ENCODE measurements around the gene SLC12A9. TPM values are rescaled to one million over a fixed set of nuclear protein-coding genes. Genes with fewer than 3 reads are reported as not detected.

The SLC12A9 gene
- total RNA-seq, 1 donor from 2014 or later, result 30.5 TPM

DNA sequence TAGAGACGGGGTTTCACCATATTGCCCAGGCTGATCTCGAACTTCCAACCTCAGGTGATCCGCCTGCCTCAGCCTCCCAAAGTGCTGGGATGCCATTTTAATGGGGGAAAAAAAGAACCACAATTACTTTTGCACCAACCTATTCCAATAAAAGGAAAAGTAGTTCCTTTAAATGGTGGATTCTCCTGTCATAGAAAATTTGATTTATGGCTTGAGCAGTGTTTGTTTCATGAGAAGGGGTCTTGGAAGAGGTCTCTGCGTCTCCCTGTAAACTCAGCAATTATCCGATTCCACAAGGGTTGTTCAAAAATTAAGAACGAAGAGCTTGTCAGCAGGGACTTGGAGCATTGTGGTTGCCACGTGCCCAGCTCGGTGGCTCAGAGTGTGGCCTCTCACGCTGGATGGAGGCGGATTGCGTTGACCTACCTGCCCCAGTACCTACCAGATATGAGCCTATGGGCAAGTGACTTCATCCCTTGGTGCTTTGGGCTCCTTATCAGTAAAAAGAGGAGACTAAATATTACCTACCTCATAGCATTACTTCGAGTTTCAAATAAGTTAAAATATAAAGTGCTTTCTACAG is 11.8 kb downstream of the SLC12A9 start:
- no peak overlapping the region for H3K4me3 ChIP-seq (ENCODE audit: insufficient read depth, low read depth, low read length)
- peaks cover 2% of the 10 kb centered on the region for H3K4me1 Mint-ChIP-seq (ENCODE audit: low read depth, unreplicated experiment)

DNA sequence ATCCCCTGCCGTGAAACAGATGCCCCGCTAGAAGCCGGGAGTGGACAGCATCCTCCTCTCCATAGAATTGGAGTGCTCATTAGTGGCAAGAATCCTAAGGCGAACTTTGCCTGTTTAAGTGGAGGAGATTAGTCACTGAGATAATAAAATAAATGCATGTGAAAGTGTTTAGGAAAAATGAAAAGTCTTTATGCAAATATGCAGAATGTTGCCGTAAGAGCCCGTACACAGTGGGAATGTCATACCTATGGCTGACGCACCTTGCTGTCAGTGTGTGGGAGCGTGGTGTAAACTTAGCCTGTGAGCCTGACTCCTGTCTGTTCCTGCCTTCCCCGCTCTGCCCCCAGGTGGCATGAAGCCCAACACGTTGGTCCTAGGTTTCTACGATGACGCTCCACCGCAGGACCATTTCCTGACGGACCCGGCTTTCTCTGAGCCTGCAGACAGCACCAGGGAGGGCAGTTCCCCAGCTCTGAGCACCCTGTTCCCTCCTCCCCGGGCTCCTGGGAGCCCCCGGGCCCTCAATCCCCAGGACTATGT is 12.9 kb downstream of the SLC12A9 start:
- no peaks in the 10 kb centered on the region for H3K9me3 ChIP-seq (ENCODE audit: insufficient read depth, low read depth, low read length)
- Mint-ChIP-seq H3K27ac (ENCODE audit: unreplicated experiment) (no peak overlapping the region), H3K36me3 (ENCODE audit: low read depth, unreplicated experiment) (peaks cover 20% of the 10 kb centered on the region), H3K4me1 (ENCODE audit: low read depth, unreplicated experiment) (peaks cover 4% of the 10 kb centered on the region), H3K9me3 (ENCODE audit: unreplicated experiment) (no peaks in the 10 kb centered on the region), H3K27me3 (ENCODE audit: low read depth, unreplicated experiment) (no peaks in the 10 kb centered on the region), H3K4me3 (ENCODE audit: unreplicated experiment) (peak overlapping the region; percentile 40)
- TF ChIP-seq EZH2 (IDR thresholded peaks at IDR 0.05; ENCODE audit: insufficient read depth, low read length), result no peak
- TF ChIP-seq, protein P1, sequence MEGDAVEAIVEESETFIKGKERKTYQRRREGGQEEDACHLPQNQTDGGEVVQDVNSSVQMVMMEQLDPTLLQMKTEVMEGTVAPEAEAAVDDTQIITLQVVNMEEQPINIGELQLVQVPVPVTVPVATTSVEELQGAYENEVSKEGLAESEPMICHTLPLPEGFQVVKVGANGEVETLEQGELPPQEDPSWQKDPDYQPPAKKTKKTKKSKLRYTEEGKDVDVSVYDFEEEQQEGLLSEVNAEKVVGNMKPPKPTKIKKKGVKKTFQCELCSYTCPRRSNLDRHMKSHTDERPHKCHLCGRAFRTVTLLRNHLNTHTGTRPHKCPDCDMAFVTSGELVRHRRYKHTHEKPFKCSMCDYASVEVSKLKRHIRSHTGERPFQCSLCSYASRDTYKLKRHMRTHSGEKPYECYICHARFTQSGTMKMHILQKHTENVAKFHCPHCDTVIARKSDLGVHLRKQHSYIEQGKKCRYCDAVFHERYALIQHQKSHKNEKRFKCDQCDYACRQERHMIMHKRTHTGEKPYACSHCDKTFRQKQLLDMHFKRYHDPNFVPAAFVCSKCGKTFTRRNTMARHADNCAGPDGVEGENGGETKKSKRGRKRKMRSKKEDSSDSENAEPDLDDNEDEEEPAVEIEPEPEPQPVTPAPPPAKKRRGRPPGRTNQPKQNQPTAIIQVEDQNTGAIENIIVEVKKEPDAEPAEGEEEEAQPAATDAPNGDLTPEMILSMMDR (IDR thresholded peaks at IDR 0.05; ENCODE audit: insufficient read depth, low read depth, low read length), result no peak
- peaks cover 4% of the 10 kb centered on the region for H3K36me3 ChIP-seq (ENCODE audit: insufficient read depth, low read length)
- H3K27ac ChIP-seq (ENCODE audit: low read depth, low read length), result peak overlapping the region; percentile 60
- DNase-seq (ENCODE audit: low read depth), result peak; percentile 79
- H2AFZ ChIP-seq (ENCODE audit: low read depth, low read length), result no peak overlapping the region
- peaks cover 4% of the 10 kb centered on the region for H4K20me1 ChIP-seq (ENCODE audit: insufficient read depth, low read length)
- H3K4me2 ChIP-seq (ENCODE audit: low read length), result peak overlapping the region; percentile 48
- H3K4me1 ChIP-seq (ENCODE audit: insufficient read depth, low read length), result peaks cover 36% of the 10 kb centered on the region
- FAIRE-seq, result no peak
- no peak overlapping the region for H3K4me3 ChIP-seq (ENCODE audit: insufficient read depth, low read depth, low read length)
- H3K79me2 ChIP-seq (ENCODE audit: insufficient read depth, low read length), result peaks cover 37% of the 10 kb centered on the region
- H3K27me3 ChIP-seq (ENCODE audit: insufficient read depth, low read length), result no peaks in the 10 kb centered on the region
- peak overlapping the region; percentile 29 for H3K9ac ChIP-seq (ENCODE audit: low read length)

More for the DNA sequence above, 11.8 kb downstream of the SLC12A9 start:
- peaks cover 36% of the 10 kb centered on the region for H3K4me1 ChIP-seq (ENCODE audit: insufficient read depth, low read length)
- H2AFZ ChIP-seq (ENCODE audit: low read depth, low read length), result no peak overlapping the region
- no peak overlapping the region for H3K4me3 Mint-ChIP-seq (ENCODE audit: unreplicated experiment)
- no peak overlapping the region for H3K9ac ChIP-seq (ENCODE audit: low read length)
- peaks cover 5% of the 10 kb centered on the region for H3K36me3 ChIP-seq (ENCODE audit: insufficient read depth, low read length)
- no peak overlapping the region for H3K27ac ChIP-seq (ENCODE audit: low read depth, low read length)
- no peaks in the 10 kb centered on the region for H3K9me3 ChIP-seq (ENCODE audit: insufficient read depth, low read depth, low read length)
- H3K27ac Mint-ChIP-seq (ENCODE audit: unreplicated experiment), result no peak overlapping the region
- H3K36me3 Mint-ChIP-seq (ENCODE audit: low read depth, unreplicated experiment), result peaks cover 28% of the 10 kb centered on the region
- H3K27me3 Mint-ChIP-seq (ENCODE audit: low read depth, unreplicated experiment), result no peaks in the 10 kb centered on the region
- FAIRE-seq (no peak), DNase-seq (ENCODE audit: low read depth) (no peak)
- H3K27me3 ChIP-seq (ENCODE audit: insufficient read depth, low read length), result no peaks in the 10 kb centered on the region
- H3K4me2 ChIP-seq (ENCODE audit: low read length), result no peak overlapping the region
- TF ChIP-seq, protein P1 (IDR thresholded peaks at IDR 0.05; ENCODE audit: insufficient read depth, low read depth, low read length), result no peak
- TF ChIP-seq EZH2 (IDR thresholded peaks at IDR 0.05; ENCODE audit: insufficient read depth, low read length), result no peak
- no peaks in the 10 kb centered on the region for H3K9me3 Mint-ChIP-seq (ENCODE audit: unreplicated experiment)
- H3K79me2 ChIP-seq (ENCODE audit: insufficient read depth, low read length), result peaks cover 28% of the 10 kb centered on the region
- peaks cover under 1% of the 10 kb centered on the region for H4K20me1 ChIP-seq (ENCODE audit: insufficient read depth, low read length)

All from astrocyte (in vitro differentiated cells and primary cell).